HG03521 (cell line): Measurements from ENCODE around the gene SFSWAP.
A peak's percentile ranks its signal among the peaks of the same experiment; 100 is the strongest.
"Not testable (repeated sequence)": the region's sequence is repeated elsewhere in the genome, so short reads cannot be mapped to it uniquely, and the experiment has no call there.

ENCODE experiments used
- ATAC-seq: cut with Tn5 transposase; IDR thresholded peaks from one replicate; pipeline ENCODE4 v1.9.1; 2021; ENCODE audit warnings: mild to moderate bottlenecking, moderate library complexity; ENCODE audit not compliant: unreplicated experiment

SFSWAP gene

DNA sequence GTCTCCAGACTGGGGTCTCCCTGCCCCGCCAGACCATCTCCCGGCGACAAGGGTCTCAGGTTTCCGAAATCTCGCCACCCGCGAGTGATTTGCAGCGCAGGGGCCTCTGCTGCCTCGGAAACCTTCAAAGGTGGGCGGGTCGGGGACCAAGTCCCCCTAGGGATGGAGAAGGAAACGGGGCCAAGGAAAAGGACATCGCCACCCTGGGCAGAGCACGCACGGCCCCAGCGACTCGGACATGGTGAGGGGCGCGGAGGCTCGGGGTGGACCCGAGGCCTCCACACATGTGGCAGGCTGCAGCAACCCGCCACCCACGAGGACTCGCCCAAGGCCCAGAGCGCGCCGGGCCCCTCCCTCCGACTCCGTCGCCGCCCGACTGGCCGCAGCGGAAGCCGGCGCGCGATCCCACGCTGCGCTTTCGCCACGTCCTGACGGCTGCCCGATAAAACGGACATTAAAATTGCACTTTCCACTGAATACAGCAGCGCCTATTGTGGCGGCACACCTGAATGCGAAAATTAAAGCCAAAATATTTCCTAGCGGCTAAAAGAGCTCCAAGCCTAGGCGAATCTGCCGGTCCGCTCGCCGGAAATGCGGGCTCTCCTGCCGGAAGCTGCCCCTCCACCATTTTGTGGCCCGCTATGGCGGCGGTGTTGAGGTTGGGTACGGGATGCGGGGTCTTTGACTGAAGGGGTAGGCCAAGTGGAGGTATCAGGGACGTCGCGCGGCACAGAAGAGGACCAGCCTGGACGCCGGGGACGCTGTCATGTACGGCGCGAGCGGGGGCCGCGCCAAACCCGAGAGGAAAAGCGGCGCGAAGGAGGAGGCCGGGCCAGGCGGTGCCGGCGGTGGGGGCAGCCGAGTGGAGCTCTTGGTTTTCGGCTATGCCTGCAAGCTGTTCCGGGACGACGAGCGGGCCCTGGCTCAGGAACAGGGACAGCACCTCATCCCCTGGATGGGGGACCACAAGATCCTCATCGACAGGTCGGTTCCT is at the start of gene SFSWAP:
TSS of gene SFSWAP (plus strand) at position 627 of the 994 bp plus-strand sequence. CDS start at position 767, 140 bp downstream.
- ATAC-seq = peak; percentile 84

DNA sequence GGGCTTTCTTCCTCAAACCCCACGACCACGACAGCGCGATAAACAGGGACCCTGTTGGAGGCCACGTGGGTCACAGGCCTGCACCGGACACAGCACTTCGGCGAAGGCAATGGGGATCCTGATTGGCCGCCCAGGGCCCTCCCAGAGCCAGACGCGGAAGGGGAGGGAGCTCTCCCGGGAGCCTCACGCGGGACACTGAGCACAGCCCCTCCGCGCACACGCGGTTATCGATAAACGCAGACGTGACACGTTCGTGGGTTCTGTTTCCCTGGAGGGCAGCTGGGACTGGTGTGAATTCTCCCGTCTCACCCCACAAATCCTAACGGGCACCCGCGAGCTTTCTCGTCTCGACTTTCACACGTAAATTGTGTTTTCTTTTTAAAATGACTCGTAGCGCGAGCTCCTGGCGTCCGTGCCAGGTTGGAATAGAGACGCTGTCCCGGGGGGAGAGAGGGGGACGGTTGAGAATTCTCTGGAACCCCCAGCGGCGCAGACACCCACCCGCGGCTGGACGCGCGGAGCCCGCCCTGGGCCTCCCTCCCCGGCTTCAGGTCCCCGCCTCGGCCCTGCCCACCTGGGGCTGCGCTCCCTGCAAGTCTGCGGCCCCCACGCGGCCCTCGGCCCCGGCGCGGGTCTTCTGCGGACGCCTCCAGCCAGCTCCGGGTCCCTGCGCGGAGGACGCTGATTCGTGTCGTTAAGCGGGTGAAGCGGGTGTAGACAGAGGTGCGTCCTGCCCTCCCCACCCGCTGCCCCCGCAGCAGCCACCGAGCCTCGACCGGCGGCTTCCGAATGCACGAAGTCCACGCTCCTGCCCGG is 49.5 kb upstream of the SFSWAP start:
- not testable (repeated sequence) for ATAC-seq

DNA sequence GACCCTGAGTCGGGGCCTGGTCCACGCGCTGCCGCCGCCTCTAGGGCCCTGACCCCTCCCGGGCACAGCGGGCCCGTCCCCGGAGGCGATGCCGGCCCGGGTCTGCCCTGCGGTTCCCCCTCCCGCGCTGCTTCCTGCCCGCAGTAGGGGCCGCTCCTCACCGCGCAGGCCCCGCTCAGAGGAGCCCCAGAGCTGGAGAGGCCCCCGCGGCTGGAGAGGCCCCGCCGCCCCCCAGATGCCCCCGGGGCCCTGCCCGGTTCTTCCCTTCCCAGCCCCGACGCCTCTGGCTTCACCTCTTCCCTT is 49.0 kb upstream of the SFSWAP start:
- not testable (repeated sequence) for ATAC-seq

DNA sequence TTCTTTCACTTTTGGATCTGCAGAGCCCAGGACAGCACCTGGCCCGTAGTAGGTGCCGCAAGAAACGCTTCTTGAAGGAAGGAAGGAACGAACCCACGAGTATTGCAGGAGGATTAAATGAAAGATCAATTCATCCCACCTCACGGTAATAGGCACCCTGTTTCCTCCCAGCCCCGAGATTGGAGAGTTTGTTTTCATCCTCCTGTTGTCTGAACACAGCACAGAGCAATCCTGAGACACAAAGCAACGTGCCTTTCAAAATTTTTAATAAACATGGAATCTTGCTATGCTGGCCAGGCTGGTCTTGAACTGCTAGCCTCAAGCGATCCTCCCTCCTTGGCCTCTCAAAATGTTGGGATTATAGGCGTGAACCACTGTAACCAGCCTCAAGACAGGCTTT is 48.5 kb upstream of the SFSWAP start:
- ATAC-seq = not testable (repeated sequence)

DNA sequence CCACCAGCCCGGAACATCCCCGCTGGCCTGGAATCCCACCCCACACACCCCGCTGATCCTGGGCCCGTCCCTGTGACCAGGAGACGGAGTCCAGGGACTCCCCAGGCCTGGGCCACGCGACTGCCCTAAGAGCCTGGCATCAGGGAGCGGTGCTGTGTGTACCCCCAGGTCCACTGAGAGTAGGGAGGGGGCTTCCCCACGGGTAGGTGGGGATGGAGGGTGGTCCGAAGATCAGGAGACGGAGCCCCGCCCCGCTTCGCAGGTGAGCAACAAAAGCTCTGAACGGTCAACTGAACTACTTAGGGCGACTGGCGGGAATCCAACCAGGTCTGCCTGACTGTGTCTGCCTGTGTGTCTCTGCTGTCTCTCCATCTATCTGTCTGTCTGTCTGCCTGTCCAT is 45.2 kb upstream of the SFSWAP start:
- ATAC-seq = not testable (repeated sequence)

DNA sequence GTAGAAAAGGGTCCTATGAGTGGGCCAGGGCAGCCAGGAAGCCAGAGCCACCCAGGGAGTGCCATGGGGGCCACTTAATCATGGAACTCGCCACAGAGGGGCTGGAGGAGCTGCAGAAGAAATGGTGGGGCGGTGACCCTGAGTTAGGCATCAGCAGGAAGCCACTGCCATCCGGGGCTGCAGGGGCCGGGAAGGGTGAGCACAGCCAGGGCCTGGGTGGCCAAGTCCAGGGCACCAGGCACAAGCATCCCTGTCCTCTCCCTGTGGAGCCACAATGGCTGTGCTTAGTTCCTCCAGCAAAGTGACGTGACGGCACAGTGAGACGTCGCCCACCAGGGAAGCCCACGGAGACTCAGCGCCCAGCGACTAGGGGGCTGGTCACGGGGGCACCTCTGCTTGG is 44.4 kb upstream of the SFSWAP start:
- ATAC-seq = not testable (repeated sequence)

DNA sequence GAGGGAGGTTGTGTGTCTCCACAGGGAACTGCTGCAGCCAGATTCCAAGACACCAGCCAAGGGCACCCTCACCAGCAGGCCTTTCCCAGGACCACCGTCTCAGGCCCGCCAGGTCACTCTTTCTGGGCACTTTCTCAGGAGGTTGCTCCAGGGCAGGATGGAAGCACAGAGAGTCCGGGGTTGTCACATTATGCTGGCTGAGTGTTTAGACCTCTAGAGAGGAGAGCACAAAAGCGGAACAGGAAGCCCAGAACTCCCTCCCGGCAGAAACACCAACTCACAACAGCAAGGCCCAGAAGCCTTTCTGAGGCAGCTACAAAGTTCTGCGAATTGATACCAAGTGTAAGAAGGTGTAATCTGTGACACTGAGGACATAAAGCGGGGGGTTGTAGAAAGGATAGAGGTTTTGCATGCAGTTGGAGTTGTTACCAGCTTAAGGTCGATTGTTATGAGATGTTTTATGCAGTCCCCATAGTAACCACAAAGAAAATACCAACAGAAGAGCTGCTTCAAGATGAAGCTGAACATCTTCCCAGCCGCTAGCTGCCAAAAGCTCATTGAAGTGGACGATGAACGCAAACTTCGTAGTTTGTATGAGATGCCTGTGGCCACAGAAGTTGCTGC is 43.8 kb upstream of the SFSWAP start:
- not testable (repeated sequence) for ATAC-seq

DNA sequence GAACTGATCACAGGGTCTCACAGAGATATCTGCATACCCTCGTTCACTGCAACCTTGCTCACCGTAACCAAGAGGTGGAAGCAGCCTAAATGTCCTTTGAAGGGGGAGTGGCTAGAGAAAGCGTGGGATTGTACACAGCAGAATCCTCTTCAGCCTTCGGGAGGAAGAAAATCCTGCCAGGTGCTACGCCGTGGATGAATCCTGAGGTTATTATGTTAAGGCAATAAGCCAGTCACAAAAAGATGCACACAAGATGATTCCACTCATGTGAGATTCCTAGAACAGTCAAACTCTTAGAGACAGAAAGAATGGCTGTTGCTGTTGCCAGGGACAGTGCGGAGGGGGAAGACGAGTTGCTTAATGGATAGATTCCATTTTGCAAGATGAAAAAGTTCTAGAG is 39.6 kb upstream of the SFSWAP start:
- ATAC-seq = no peak

DNA sequence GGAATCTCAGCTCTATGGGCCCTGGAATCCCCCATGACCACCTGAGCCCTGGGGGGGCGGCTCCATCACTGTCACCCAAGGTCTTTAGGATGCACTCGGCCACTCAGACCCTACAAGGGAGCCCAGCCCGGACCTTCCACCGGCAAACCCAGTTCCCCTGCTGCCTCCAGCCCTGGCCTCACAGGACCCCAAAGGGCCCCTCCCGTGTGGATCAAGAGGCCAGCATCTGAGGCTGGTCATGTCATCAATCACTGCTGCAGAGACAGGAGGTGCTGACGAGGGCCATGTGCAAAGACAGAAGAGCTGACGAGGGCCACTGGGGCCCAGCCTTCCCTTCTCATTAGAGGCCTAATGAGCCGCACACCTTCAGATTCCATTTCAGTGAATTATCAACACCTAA is 39.0 kb upstream of the SFSWAP start:
- no peak for ATAC-seq

DNA sequence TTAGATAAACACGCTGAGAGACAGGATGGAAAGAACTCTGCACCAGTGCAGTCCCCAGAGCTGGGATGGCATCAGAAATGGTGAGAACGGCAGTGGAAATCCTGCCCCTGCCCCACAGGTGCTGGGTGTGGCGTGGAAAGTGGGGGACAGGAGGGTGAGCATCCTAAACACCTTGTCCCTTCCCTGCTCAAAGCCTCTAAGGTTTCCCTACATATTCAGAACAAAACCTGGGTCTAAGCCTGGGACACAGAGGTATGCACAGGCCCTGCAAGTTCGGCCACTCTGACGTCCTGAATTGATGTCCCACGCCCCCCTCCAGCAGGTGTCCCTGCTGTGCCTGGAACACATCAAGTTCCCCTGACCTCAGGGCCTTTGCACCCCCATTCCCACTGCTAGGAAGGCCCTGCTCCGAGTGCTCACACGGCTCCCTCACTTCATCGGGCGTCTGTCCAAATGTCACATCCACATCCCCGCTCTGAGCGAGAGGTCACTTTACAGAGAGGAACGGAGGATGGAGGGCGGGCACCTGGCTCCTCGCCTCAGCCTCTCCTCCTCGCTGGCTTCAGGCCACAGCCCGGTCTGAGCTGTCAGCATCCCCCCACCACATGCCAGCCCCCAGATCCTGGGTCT is 38.5 kb upstream of the SFSWAP start:
- no peak for ATAC-seq

DNA sequence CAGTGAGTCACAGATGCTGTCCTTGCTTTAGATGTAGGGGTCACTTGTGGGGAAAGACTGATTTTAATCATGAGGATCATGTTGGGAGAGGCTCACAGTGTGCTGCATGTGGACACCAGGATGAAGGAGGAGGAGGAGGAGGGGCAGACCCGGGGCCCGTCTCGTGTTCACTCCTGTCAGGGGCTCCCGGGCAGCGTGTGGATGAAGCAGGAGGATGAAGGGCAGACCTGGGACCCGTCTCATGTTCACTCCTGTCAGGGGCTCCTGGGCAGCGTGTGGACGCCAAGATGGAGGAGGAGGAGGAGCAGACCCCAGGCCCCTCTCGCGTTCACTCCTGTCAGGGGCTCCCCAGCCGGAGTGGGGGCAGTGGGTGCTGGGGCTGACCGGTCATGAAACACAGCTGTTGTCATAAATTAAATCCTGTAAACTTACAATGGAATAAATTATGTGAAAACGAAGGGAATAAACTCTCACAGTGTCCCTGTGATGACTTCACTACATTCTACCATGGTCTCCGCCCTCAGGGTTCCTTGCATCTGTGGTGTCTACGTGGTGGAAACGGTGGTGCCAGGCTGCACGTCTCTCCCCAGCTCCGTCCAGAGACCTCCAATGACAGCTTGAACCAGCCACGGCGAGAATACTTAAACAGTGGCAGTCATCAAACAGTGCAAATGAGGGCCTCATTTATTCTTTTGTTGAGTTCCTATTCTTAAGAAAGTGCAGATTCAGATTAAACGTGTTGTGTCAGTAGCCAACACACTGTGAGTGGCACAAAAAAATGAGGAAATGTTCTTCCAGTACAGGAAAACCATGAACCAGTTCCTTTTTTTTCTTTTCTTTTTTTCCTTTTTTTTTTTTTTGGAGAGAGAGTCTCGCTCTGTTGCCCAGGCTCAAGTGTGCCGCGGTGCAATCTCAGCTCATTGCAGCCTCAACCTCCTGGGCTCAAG is 37.7 kb upstream of the SFSWAP start:
- no peak for ATAC-seq

DNA sequence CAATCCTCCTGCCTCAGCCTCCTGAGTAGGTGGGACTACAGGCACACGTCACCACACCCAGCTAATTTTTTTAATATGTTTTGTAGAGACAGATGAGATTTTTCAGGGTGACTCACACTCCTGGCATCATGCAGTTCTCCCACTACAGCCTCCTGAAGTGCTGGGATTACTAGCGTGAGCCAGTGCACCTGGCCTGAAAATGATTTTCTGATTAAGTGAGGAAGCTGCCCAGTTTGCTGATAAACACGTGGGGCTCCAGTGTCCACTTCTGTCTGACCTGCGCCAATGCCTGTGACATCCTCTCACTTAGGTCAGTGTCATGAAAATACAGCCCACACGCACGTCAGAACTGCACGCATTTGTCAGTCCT is 37.0 kb upstream of the SFSWAP start:
- no peak for ATAC-seq

DNA sequence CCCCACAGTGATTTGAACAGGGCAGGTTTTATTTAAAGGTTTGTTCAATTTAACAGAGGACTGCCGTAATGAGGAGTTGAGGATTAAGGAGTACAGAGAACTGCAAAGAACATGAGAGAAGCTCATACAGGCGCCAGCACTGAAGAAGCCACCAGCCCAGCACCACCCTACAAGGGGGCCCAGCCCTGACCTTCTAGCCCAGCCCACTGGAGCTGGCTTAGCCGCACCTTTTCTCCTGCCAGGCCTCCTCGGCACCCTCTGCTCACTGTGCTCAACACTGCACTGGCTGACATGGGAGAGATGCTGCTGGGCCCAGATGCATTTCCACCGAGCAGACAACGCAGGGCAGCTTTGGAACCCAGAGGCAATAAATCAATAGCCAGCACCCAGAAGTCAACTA is 36.5 kb upstream of the SFSWAP start:
- ATAC-seq = no peak

DNA sequence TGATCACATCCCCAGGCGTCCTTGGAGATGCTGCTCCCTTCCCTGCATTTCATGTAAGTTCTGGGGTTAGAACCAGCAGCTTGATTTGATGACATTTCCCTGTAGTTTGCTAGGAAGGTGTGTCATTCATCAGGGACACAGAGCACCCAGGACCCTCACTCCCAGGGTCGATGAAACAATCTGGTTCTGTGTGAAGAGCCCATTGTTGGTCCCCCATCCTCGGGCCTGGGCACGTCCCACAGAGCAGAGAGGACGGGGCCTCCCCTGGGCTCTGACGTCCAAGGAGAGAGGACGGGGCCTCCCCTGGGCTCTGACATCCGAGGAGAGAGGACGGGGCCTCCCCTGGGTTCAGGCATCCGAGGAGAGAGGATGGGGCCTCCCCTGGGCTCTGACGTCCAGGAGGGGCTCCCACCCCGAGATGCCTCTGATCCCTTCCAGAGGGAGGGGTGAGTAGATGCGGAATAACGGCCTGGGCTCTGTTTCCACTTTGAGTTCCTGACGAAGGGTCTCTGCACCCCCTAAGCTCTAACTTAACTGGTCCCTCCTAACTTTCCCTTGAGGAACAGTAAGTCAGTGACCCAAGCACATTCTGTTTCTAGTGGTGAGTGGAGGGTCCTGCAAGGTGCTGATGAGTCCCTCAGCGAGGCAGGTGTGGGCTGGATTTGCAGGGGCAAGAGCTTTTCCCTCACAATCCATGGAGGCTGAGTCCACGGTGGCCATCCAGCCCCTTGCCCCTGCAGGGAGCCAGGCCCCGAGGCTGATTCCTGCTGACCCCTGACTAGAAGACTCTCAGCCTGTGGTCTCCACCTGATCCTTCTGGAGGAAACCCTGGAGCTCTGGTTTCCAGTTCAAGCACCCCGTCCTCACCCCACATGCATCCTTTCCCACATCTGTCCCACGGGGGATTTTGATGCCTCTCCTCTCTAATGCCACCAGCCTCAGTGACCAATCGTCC is 35.5 kb upstream of the SFSWAP start:
- ATAC-seq = no peak

DNA sequence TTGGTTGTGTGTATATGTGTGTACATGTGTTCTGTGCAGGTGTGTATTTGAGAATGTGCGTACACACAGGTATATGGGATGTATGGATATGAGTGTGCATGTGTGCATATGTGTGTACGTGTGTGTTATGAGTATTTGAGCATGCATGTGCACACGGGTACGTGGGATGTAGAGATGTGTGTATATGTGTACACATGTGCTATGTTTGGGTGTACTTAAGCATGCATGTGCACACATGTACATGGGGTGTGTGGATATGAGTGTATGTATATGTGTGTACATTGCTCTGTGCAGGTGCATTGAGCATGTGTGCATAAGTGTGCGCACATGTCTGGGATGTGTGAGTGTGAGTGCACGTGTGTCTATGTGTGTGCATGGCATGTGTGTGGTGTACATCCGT is 34.3 kb upstream of the SFSWAP start:
- no peak for ATAC-seq

DNA sequence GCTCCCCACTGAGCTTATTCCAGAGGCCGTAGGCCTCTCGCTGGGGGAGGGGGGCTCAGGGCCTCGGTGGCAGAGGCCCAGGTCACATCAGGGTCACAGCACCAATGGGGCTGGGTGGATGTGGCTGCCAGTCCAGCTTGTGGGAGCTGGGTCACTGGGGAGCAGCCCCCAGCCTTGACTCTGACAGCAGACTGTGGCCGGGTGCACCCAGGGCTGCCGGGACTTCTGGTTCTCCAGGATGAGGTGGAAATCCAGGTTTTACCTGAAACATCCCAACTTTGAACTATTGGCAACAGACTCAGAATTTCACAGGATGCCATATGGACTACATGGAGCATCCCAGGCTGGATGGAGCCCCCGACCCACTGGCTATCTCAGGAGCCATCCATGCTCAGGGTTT is 33.8 kb upstream of the SFSWAP start:
- ATAC-seq = not testable (repeated sequence)

DNA sequence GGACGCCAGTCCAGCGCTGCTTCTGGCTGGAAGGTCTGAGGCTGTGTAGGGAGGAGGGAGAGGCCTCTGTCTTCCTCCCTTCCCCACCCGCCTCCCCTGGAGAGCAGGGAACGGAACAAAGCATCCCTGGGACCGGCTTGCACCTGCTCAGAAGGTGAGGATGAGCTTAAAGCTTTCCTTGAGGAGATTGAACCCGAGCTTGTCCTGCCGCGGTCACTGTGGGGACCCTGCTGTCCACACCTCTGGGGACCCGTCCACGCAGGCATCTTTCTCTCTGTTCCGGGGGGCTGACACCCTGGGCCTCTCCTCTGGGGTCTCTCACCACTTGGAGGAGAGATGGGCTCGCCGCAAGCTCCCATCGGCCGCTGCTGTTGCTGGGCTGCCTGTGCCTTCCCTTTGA is 33.2 kb upstream of the SFSWAP start:
- no peak for ATAC-seq

DNA sequence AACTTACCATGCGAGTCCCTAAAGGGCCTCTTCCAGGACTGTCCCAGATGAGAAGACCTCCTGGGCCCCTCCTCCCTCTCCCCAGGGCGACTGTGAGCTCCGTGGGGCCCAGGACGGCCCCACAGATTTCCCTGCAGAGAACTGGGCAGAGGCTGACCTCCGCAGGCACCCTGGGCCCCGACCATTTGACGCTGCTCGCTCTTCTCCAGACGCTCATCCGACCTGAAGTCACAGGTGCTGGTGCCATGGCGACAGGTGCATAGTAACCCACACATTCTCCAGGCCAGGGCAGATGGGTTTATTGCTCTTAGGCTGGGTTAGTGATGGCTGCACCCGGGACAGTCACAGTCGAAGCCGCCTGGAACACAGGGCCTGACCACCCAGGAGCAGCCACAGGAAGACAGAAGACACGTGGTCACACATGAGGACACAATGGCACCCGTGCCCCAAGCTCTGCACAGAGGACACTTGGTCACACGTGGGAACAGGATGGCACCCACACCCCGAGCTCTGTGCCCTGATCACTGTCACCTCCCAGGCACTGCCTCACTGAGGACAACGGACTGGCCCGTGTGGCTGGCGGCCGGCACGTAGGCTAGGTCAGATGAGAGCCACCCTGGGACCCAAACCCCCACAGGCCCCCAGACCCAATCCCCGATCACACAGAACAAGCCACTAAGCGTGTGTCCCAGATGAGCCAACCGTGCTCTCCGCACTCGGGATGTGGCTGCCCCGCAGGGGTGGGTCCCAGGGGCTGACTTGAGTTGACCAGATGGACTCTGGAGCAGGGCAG is 32.3 kb upstream of the SFSWAP start:
- ATAC-seq = not testable (repeated sequence)
